Vagina (tissue), 2 donors: Measurements from ENCODE around the gene WWC2. TPM values are rescaled to one million over a fixed set of nuclear protein-coding genes. Genes with fewer than 3 reads are reported as not detected.

Source experiments
- DNase-seq, 2 donors: peaks; one replicate each; pipeline ENCODE4 v3.0.0-alpha.2; 2017; ENCODE audit errors: extremely low spot score in 2 of 2
- H3K27ac ChIP-seq: fragments of 200-600 bp; sonication (generic); one replicate; pipeline ENCODE4 v1.5.1; 2019
- H3K27me3 ChIP-seq: fragments of 200-600 bp; sonication (generic); one replicate; pipeline ENCODE4 v1.5.1; 2019
- H3K36me3 ChIP-seq, 2 donors: fragments of 200-600 bp; sonication (generic); one replicate each; pipeline ENCODE4 v1.5.1; 2017 to 2019
- H3K4me1 ChIP-seq: fragments of 200-600 bp; sonication (generic); one replicate; pipeline ENCODE4 v1.5.1; 2019
- H3K4me3 ChIP-seq, 2 donors: fragments of 200-600 bp; sonication (generic); 1 replicate in 1 of 2; 2 replicates in 1 of 2; pipeline ENCODE4 v1.5.1; 2016 to 2019
- H3K9me3 ChIP-seq: fragments of 200-600 bp; sonication (generic); one replicate; pipeline ENCODE4 v1.5.1; 2019
- POLR2A ChIP-seq, 2 donors: fragments of 450-650 bp; IDR thresholded peaks; one replicate each; pipeline ENCODE4 v1.6.1; 2017; ENCODE audit warnings: antibody characterized with exemption in 2 of 2, mild to moderate bottlenecking in 2 of 2, moderate library complexity in 2 of 2
- POLR2AphosphoS5 ChIP-seq, 2 donors: sonication (generic); formaldehyde crosslinking; IDR thresholded peaks; one replicate each; pipeline ENCODE4 v1.9.0; 2017; ENCODE audit warnings: antibody characterized with exemption in 2 of 2, mild to moderate bottlenecking in 2 of 2, low read depth in 1 of 2; ENCODE audit not compliant: insufficient read depth in 1 of 2
- intact Hi-C: fragments of 100-400 bp; cut with DNase I; formaldehyde crosslinking; loops from one replicate; pipeline ENCODE4 v1.15.1; 2023
- total RNA-seq: library from RNA; depleted of rRNA; stranded (reverse); fragments of >200 nt; gene quantifications from one replicate; pipeline ENCODE4 v1.2.3, GENCODE V29; 2016
- TF ChIP-seq, protein P1 (sequence below), 3 experiments: fragments of 450-650 bp in 2 of 3; fragments of 200-600 bp in 1 of 3; sonication (generic) in 1 of 3; IDR thresholded peaks; one replicate each; pipeline ENCODE4 v1.5.1; 2017 to 2019; ENCODE audit warnings: antibody characterized with exemption in 3 of 3, mild to moderate bottlenecking in 2 of 3, moderate library complexity in 2 of 3

The WWC2 gene
- total RNA-seq, 1 donor from 2014 or later, result 24.3 TPM

- intact Hi-C loops, result no loop called here
- TF ChIP-seq POLR2A (IDR thresholded peaks at IDR 0.05) (no peak), POLR2AphosphoS5 (IDR thresholded peaks at IDR 0.05; ENCODE audit: insufficient read depth in 1 of 2, low read depth in 1 of 2) (no peak)
- TF ChIP-seq, protein P1, sequence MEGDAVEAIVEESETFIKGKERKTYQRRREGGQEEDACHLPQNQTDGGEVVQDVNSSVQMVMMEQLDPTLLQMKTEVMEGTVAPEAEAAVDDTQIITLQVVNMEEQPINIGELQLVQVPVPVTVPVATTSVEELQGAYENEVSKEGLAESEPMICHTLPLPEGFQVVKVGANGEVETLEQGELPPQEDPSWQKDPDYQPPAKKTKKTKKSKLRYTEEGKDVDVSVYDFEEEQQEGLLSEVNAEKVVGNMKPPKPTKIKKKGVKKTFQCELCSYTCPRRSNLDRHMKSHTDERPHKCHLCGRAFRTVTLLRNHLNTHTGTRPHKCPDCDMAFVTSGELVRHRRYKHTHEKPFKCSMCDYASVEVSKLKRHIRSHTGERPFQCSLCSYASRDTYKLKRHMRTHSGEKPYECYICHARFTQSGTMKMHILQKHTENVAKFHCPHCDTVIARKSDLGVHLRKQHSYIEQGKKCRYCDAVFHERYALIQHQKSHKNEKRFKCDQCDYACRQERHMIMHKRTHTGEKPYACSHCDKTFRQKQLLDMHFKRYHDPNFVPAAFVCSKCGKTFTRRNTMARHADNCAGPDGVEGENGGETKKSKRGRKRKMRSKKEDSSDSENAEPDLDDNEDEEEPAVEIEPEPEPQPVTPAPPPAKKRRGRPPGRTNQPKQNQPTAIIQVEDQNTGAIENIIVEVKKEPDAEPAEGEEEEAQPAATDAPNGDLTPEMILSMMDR (IDR thresholded peaks at IDR 0.05), result no peak
These were observed 25.2 kb downstream of the WWC2 start for GRCh38 chr4:183124228-183124627.

DNA sequence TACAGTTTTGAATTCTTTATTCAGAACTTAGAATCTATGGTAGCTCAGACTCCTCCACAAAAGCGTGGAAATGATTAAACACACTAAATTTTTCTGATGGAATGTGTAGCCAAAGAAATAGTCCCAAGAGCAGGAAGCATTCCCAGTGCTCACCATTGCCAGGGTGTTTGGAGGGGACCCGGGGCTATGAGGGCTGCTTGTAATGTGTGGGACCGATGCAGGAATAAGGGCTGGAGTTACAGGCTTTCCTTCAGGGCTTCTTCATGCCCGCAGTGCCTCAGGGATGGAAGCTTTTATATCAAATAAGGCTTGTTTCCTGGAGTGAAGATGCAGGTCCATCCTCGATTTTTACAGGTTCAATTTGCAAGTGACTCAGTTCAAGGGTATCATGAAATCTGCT lies 25.8 kb downstream of the WWC2 start:
- H3K36me3 ChIP-seq, result no peaks in the 10 kb centered on the region
- H3K27ac ChIP-seq, result no peak overlapping the region
- no peak overlapping the region for H3K4me3 ChIP-seq
- H3K9me3 ChIP-seq, result no peaks in the 10 kb centered on the region
- H3K27me3 ChIP-seq, result no peaks in the 10 kb centered on the region
- intact Hi-C loops, result no loop called here
- TF ChIP-seq, protein P1 (IDR thresholded peaks at IDR 0.05), result no peak
- TF ChIP-seq POLR2A (IDR thresholded peaks at IDR 0.05) (no peak), POLR2AphosphoS5 (IDR thresholded peaks at IDR 0.05; ENCODE audit: insufficient read depth in 1 of 2, low read depth in 1 of 2) (no peak)
- DNase-seq, result no peak
- no peaks in the 10 kb centered on the region for H3K4me1 ChIP-seq

More at GRCh38 chr4:183124228-183124627, 25.2 kb downstream of the WWC2 start:
- no peaks in the 10 kb centered on the region for H3K36me3 ChIP-seq
- no peak for DNase-seq
- H3K27me3 ChIP-seq, result no peaks in the 10 kb centered on the region
- H3K9me3 ChIP-seq, result no peaks in the 10 kb centered on the region
- H3K27ac ChIP-seq, result no peak overlapping the region
- no peak overlapping the region for H3K4me3 ChIP-seq
- no peaks in the 10 kb centered on the region for H3K4me1 ChIP-seq

DNA sequence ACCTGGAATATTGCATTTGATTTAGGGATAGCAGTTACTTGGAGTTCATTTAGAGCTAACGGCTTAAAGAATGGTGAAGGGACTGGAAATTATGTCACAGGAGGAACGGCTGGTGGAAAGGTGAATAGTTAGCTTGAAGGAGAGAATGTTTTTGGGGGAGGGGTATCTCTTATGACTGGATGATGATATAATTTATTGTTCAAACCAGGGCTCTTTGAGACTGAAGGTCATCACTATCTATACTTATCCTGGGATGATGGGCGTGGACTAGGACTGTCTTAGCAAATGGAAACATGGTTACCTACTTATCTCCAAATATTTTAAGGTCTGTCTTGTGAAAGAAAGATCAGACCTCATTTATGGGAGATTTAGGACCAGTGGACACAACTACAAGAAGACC lies 30.1 kb downstream of the WWC2 start:
- no peak overlapping the region for H3K4me3 ChIP-seq
- no peak for TF ChIP-seq POLR2A (IDR thresholded peaks at IDR 0.05)
- TF ChIP-seq POLR2AphosphoS5 (IDR thresholded peaks at IDR 0.05; ENCODE audit: insufficient read depth in 1 of 2, low read depth in 1 of 2), result no peak
- TF ChIP-seq, protein P1 (IDR thresholded peaks at IDR 0.05), result no peak
- H3K9me3 ChIP-seq, result no peaks in the 10 kb centered on the region
- intact Hi-C loops, result no loop called here
- H3K36me3 ChIP-seq, result no peaks in the 10 kb centered on the region
- no peak overlapping the region for H3K27ac ChIP-seq
- no peak for DNase-seq
- H3K4me1 ChIP-seq, result no peaks in the 10 kb centered on the region
- H3K27me3 ChIP-seq, result no peaks in the 10 kb centered on the region

GRCh38 chr4:183129675-183130074 lies 30.6 kb downstream of the WWC2 start:
- Histone ChIP-seq H3K4me3 (no peak overlapping the region), H3K27ac (no peak overlapping the region)
- intact Hi-C loops, result no loop called here

More at GRCh38 chr4:183129675-183130074, 30.6 kb downstream of the WWC2 start:
- DNase-seq, result no peak
- no peaks in the 10 kb centered on the region for H3K36me3 ChIP-seq
- H3K4me1 ChIP-seq, result no peaks in the 10 kb centered on the region
- no peaks in the 10 kb centered on the region for H3K27me3 ChIP-seq
- TF ChIP-seq, protein P1 (IDR thresholded peaks at IDR 0.05), result no peak
- no peak for TF ChIP-seq POLR2A (IDR thresholded peaks at IDR 0.05)
- TF ChIP-seq POLR2AphosphoS5 (IDR thresholded peaks at IDR 0.05; ENCODE audit: insufficient read depth in 1 of 2, low read depth in 1 of 2), result no peak
- no peaks in the 10 kb centered on the region for H3K9me3 ChIP-seq
